H1 (cell line): ENCODE measurements around the gene TP73. TPM values are rescaled to one million over a fixed set of nuclear protein-coding genes. Genes with fewer than 3 reads are reported as not detected.

Experiments used
- CTCF ChIA-PET: fragments of 300-600 bp; sonication (Branson Sonifier 250); formaldehyde crosslinking; loops from one replicate; lab custom pipeline; 2021; ENCODE audit not compliant: partially characterized antibody; lab: Charles Lee
- POLR2A ChIA-PET: fragments of 300-600 bp; sonication (Branson Sonifier 250); formaldehyde crosslinking; loops from one replicate; lab custom pipeline; 2021; ENCODE audit warnings: inconsistent platforms; ENCODE audit not compliant: partially characterized antibody; lab: Charles Lee
- DNase-seq, 2 experiments: peaks; one replicate each; pipeline versions ENCODE4 v3.0.0 to v3.0.0-alpha.2; 2010 to 2022; ENCODE audit warnings: low spot score in 2 of 2, low read depth in 1 of 2, mixed read lengths in 1 of 2
- FAIRE-seq: peaks from 2 replicates; lab custom pipeline; 2011; peaks lifted over from hg19 to GRCh38; lab: Jason Lieb, UNC
- H2AFZ ChIP-seq: 2 replicates; pipeline ENCODE4 v1.8.1; 2012; ENCODE audit warnings: low read length, inconsistent platforms
- H2AK5ac ChIP-seq: 2 replicates; pipeline ENCODE4 v1.6.1; 2013; ENCODE audit warnings: low read depth, low read length
- H2BK120ac ChIP-seq: replicated peaks from 2 replicates; pipeline ENCODE3; 2013; ENCODE audit warnings: low read depth, low read length, inconsistent platforms
- H2BK12ac ChIP-seq: 2 replicates; pipeline ENCODE4 v1.6.1; 2013; ENCODE audit warnings: low read depth, low read length
- H2BK15ac ChIP-seq: 2 replicates; pipeline ENCODE4 v1.6.1; 2013; ENCODE audit warnings: low read length
- H2BK20ac ChIP-seq: 2 replicates; pipeline ENCODE4 v1.6.1; 2013; ENCODE audit warnings: low read length
- H2BK5ac ChIP-seq: 2 replicates; pipeline ENCODE4 v1.6.1; 2013; ENCODE audit warnings: low read depth, low read length
- H3K14ac ChIP-seq: 2 replicates; pipeline ENCODE4 v1.6.1; 2013; ENCODE audit warnings: inconsistent platforms; ENCODE audit not compliant: insufficient read length
- H3K18ac ChIP-seq: 2 replicates; pipeline ENCODE4 v1.6.1; 2013; ENCODE audit warnings: low read length; ENCODE audit errors: extremely low read depth
- H3K23ac ChIP-seq: 2 replicates; pipeline ENCODE4 v1.6.1; 2013; ENCODE audit warnings: inconsistent platforms; ENCODE audit not compliant: insufficient read length
- H3K23me2 ChIP-seq: 2 replicates; pipeline ENCODE4 v1.6.1; 2013; ENCODE audit warnings: low read depth, low read length
- H3K27ac ChIP-seq: 2 replicates; pipeline ENCODE4 v1.6.1; 2011; ENCODE audit warnings: low read depth, low read length, inconsistent platforms
- H3K27me3 ChIP-seq, 4 experiments: replicated peaks in 1 of 4; 1 replicate in 1 of 4; 2 replicates in 3 of 4; pipeline versions ENCODE4 v1.6.1 to v1.8.1; 2011 to 2013; ENCODE audit warnings: low read length in 3 of 4, mild to moderate bottlenecking in 3 of 4, inconsistent platforms in 2 of 4, mixed read lengths in 2 of 4, moderate library complexity in 1 of 4; ENCODE audit not compliant: control insufficient read depth in 3 of 4, insufficient read depth in 3 of 4; ENCODE audit errors: extremely low read depth in 1 of 4
- H3K36me3 ChIP-seq, 4 experiments: 2 replicates each; pipeline versions ENCODE4 v1.6.1 to v1.8.1; 2011 to 2013; ENCODE audit warnings: mild to moderate bottlenecking in 4 of 4, low read length in 3 of 4, moderate library complexity in 2 of 4, control low read depth in 1 of 4, inconsistent platforms in 1 of 4; ENCODE audit not compliant: insufficient read depth in 4 of 4, control insufficient read depth in 2 of 4
- H3K4ac ChIP-seq: replicated peaks from 2 replicates; pipeline ENCODE3; 2013; ENCODE audit warnings: low read length, low read depth, mixed read lengths, inconsistent platforms; ENCODE audit not compliant: insufficient read length
- H3K4me1 ChIP-seq, 4 experiments: replicated peaks in 1 of 4; 1 replicate in 1 of 4; 2 replicates in 3 of 4; pipeline versions ENCODE4 v1.6.1 to v1.8.1; 2011 to 2013; ENCODE audit warnings: low read length in 3 of 4, inconsistent platforms in 2 of 4, mixed read lengths in 1 of 4; ENCODE audit not compliant: insufficient read depth in 4 of 4, control insufficient read depth in 3 of 4
- H3K4me2 ChIP-seq, 2 experiments: 2 replicates each; pipeline versions ENCODE4 v1.6.1 to v1.8.1; 2011 to 2013; ENCODE audit warnings: low read depth in 2 of 2, low read length in 2 of 2, control low read depth in 1 of 2, inconsistent platforms in 1 of 2, mild to moderate bottlenecking in 1 of 2; ENCODE audit not compliant: insufficient read depth in 1 of 2
- H3K4me3 ChIP-seq, 4 experiments: fragments of 200-600, 300-600 bp in 1 of 4; sonication (generic), shearing (Covaris generic), sonication (Bioruptor Twin) in 1 of 4; 2 replicates each; pipeline versions ENCODE4 v1.5.1 to v1.8.1; 2011 to 2016; ENCODE audit warnings: low read length in 4 of 4, low read depth in 3 of 4, control low read depth in 2 of 4, inconsistent platforms in 2 of 4, mild to moderate bottlenecking in 2 of 4, mixed read lengths in 1 of 4, moderate library complexity in 1 of 4; ENCODE audit not compliant: insufficient read depth in 2 of 4; ENCODE audit errors: extremely low read depth in 1 of 4
- H3K56ac ChIP-seq: replicated peaks from 2 replicates; pipeline ENCODE3; 2013; ENCODE audit warnings: low read depth, mild to moderate bottlenecking, mixed read lengths, low read length, inconsistent platforms; ENCODE audit not compliant: insufficient read length
- H3K79me1 ChIP-seq: 2 replicates; pipeline ENCODE4 v1.6.1; 2013; ENCODE audit warnings: low read depth, low read length, control low read depth
- H3K79me2 ChIP-seq, 2 experiments: 2 replicates each; pipeline versions ENCODE4 v1.6.1 to v1.8.1; 2012 to 2013; ENCODE audit warnings: low read length in 2 of 2, mild to moderate bottlenecking in 2 of 2, inconsistent platforms in 1 of 2; ENCODE audit not compliant: insufficient read depth in 2 of 2, control insufficient read depth in 1 of 2
- H3K9ac ChIP-seq, 4 experiments: replicated peaks in 1 of 4; 1 replicate in 1 of 4; 2 replicates in 3 of 4; pipeline versions ENCODE4 v1.6.1 to v1.8.1; 2011 to 2013; ENCODE audit warnings: low read depth in 3 of 4, low read length in 3 of 4, control low read depth in 2 of 4, mild to moderate bottlenecking in 2 of 4, moderate library complexity in 2 of 4, inconsistent platforms in 1 of 4; ENCODE audit errors: extremely low read depth in 1 of 4
- H3K9me3 ChIP-seq, 2 experiments: 2 replicates each; pipeline versions ENCODE4 v1.6.1 to v1.8.1; 2012 to 2013; ENCODE audit warnings: mild to moderate bottlenecking in 2 of 2, moderate library complexity in 2 of 2, control low read depth in 1 of 2, inconsistent platforms in 1 of 2, low read depth in 1 of 2, low read length in 1 of 2, mixed read lengths in 1 of 2; ENCODE audit not compliant: insufficient read depth in 2 of 2
- H4K20me1 ChIP-seq, 2 experiments: replicated peaks in 1 of 2; 2 replicates each; pipeline versions ENCODE3 to v1.8.1; 2011 to 2013; ENCODE audit warnings: inconsistent platforms in 2 of 2, low read length in 2 of 2, mild to moderate bottlenecking in 1 of 2; ENCODE audit not compliant: insufficient read depth in 2 of 2, control insufficient read depth in 1 of 2
- H4K5ac ChIP-seq: 2 replicates; pipeline ENCODE4 v1.6.1; 2013; ENCODE audit warnings: low read length, low read depth, mixed read lengths, inconsistent platforms; ENCODE audit not compliant: insufficient read length
- H4K8ac ChIP-seq: 2 replicates; pipeline ENCODE4 v1.8.0; 2013; ENCODE audit warnings: mild to moderate bottlenecking, moderate library complexity, low read length, inconsistent platforms; ENCODE audit not compliant: insufficient read depth; ENCODE audit errors: extremely low read depth
- H4K91ac ChIP-seq: replicated peaks from 2 replicates; pipeline ENCODE3; 2013; ENCODE audit warnings: low read length, mixed read lengths, inconsistent platforms; ENCODE audit not compliant: insufficient read length
- BACH1 ChIP-seq: IDR thresholded peaks from 2 replicates; pipeline ENCODE4 v1.6.1; 2012; ENCODE audit warnings: low read length, improper control_type of control experiment
- CREB1 ChIP-seq: IDR thresholded peaks from 2 replicates; pipeline ENCODE4 v1.6.1; 2012; ENCODE audit warnings: inconsistent platforms
- GABPA ChIP-seq: IDR thresholded peaks from 2 replicates; pipeline ENCODE4 v1.6.1; 2011; ENCODE audit warnings: mild to moderate bottlenecking, low read length, moderate library complexity, borderline replicate concordance; ENCODE audit not compliant: insufficient read depth
- JUN ChIP-seq: IDR thresholded peaks from 2 replicates; pipeline ENCODE4 v1.6.1; 2011; ENCODE audit warnings: low read depth, mild to moderate bottlenecking, improper control_type of control experiment, low read length
- KDM1A ChIP-seq: fragments of 200-600, 300-600 bp; sonication (generic); IDR thresholded peaks from 2 replicates; pipeline ENCODE4 v1.7.1; 2016; ENCODE audit warnings: mild to moderate bottlenecking, low read length, borderline replicate concordance
- KDM5A ChIP-seq: fragments of 200-600 bp; IDR thresholded peaks from 2 replicates; pipeline ENCODE4 v1.7.1; 2012; ENCODE audit warnings: mild to moderate bottlenecking, low read length, inconsistent platforms, mixed read lengths
- NANOG ChIP-seq: IDR thresholded peaks from 2 replicates; pipeline ENCODE4 v1.6.1; 2011; ENCODE audit warnings: low read length, low read depth, mild to moderate bottlenecking, inconsistent platforms; ENCODE audit not compliant: insufficient read depth, poor library complexity, severe bottlenecking
- PHF8 ChIP-seq: fragments of 200-600 bp; sonication (generic); conservative IDR thresholded peaks from 2 replicates; pipeline ENCODE4 v1.7.1; 2012; ENCODE audit warnings: low read depth, mild to moderate bottlenecking, inconsistent platforms, low read length, moderate library complexity
- POLR2A ChIP-seq, 2 experiments: IDR thresholded peaks; 1 replicate in 1 of 2; 2 replicates in 1 of 2; pipeline ENCODE4 v1.6.1; 2011; ENCODE audit warnings: low read depth in 2 of 2, low read length in 2 of 2, mild to moderate bottlenecking in 2 of 2; ENCODE audit errors: control extremely low read depth in 1 of 2
- RFX5 ChIP-seq: IDR thresholded peaks from 2 replicates; pipeline ENCODE4 v1.6.1; 2011; ENCODE audit warnings: low read depth, low read length, improper control_type of control experiment, borderline replicate concordance
- RXRA ChIP-seq: IDR thresholded peaks from 2 replicates; pipeline ENCODE4 v1.6.1; 2011; ENCODE audit warnings: low read depth, mild to moderate bottlenecking, low read length, moderate library complexity; ENCODE audit not compliant: insufficient read depth
- SP1 ChIP-seq: IDR thresholded peaks from 2 replicates; pipeline ENCODE4 v1.6.1; 2011; ENCODE audit warnings: low read depth, low read length
- WGBS, 2 experiments: shearing (Covaris generic) in 1 of 2; methylation state at CpG; one replicate each; pipeline versions ENCODE4 v1.1.6 to v1.1.7; 2013 to 2015; ENCODE audit warnings: low lambda C conversion rate in 2 of 2, mixed read lengths in 2 of 2, inconsistent platforms in 1 of 2, low coverage in 1 of 2, missing lambda C conversion rate in 1 of 2; ENCODE audit not compliant: insufficient replicate concordance in 2 of 2, insufficient coverage in 1 of 2, insufficient read length in 1 of 2; ENCODE audit errors: extremely low coverage in 1 of 2, missing lambda C conversion rate in 1 of 2; 5-methylcytosine and 5-hydroxymethylcytosine counted together
- polyA plus RNA-seq, 7 experiments: library from polyadenylated mRNA; depleted of rRNA in 3 of 7; stranded (reverse) in 5 of 7; unstranded in 2 of 7; fragments of >200 nt in 5 of 7; fragments of 200-250 nt in 2 of 7; gene quantifications; 1 replicate in 5 of 7; 2 replicates in 1 of 7; 4 replicates in 1 of 7; pipeline versions ENCODE4 v1.2.1 to v1.2.3, GENCODE V29; 2011 to 2013; ENCODE audit warnings: missing spikeins in 2 of 7, mixed read lengths in 2 of 7
- total RNA-seq: library from RNA; stranded (reverse); fragmentation: NEBNext Ultra II Directional; extraction: Animal tissue kit (Norgen Biotek cat#: 25700); gene quantifications from 2 replicates; pipeline ENCODE4 v1.2.1, GENCODE V29; 2021
- TF ChIP-seq, protein P1 (sequence below): IDR thresholded peaks from 2 replicates; pipeline ENCODE4 v1.6.1; 2012; ENCODE audit warnings: inconsistent platforms

TP73 gene
- total and polyA plus RNA-seq, 2 of the 8 experiments (the other 6 are each of a cell fraction or from before 2014, with no cell fraction given): 2.6 to 3.1 TPM

DNA sequence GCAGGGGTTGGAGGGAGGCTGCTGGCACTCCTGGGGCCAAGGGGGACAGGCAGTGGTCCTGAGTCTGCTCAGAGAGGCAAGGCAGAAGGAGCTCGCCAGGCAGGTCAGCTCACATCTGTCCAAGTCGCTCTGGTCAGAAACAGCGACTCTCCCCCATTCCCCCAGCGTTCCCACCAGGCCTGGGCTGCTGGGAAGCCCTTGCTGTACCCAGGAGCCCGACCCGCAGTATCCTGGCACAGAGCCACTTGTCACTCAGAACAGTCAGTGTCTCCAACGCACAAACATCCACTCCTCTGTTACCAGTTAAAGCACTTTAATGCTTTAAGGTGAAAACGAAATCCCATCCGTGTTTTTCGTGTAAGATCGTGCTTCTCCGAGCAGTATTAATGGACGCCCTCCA, 83.4 kb downstream of the TP73 start:
- no peak overlapping the region for H2BK15ac ChIP-seq
- TF ChIP-seq PHF8: no peak
- no peak for TF ChIP-seq POLR2A (IDR thresholded peaks at IDR 0.05; ENCODE audit: control extremely low read depth in 1 of 2, low read depth in 2 of 2, low read length in 2 of 2)
- TF ChIP-seq JUN: no peak
- no peak for TF ChIP-seq SP1
- no peak for TF ChIP-seq BACH1
- TF ChIP-seq KDM1A: no peak
- TF ChIP-seq KDM5A: no peak
- TF ChIP-seq NANOG: no peak
- no peak for TF ChIP-seq RFX5
- no peak for TF ChIP-seq RXRA
- TF ChIP-seq, protein P1, sequence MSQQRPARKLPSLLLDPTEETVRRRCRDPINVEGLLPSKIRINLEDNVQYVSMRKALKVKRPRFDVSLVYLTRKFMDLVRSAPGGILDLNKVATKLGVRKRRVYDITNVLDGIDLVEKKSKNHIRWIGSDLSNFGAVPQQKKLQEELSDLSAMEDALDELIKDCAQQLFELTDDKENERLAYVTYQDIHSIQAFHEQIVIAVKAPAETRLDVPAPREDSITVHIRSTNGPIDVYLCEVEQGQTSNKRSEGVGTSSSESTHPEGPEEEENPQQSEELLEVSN: no peak
- no peak for TF ChIP-seq CREB1
- no peak for TF ChIP-seq GABPA
- H2BK12ac ChIP-seq: no peak overlapping the region
- no peak overlapping the region for H2BK20ac ChIP-seq
- POLR2A ChIA-PET: interaction anchor here (0.8 to 2.0 kb wide), 5 partner anchors 10 to 63 kb away, joined by 3 to 7 read pairs (median 4); no protein-coding TSS in a partner anchor
- no peak overlapping the region for H2BK5ac ChIP-seq
- H3K27me3 ChIP-seq: no peaks in the 10 kb centered on the region; a peak in 2 of 7 replicates
- no peak overlapping the region for H2AK5ac ChIP-seq
- H3K14ac ChIP-seq: no peak overlapping the region
- H3K23me2 ChIP-seq: no peaks in the 10 kb centered on the region; the same call in 1 of the 2 replicates
- H3K4ac ChIP-seq: no peak overlapping the region
- peaks cover 0 to 11% of the 10 kb centered on the region in 2 experiments for H4K20me1 ChIP-seq
- no peak overlapping the region for H3K9ac ChIP-seq
- CTCF ChIA-PET: interaction anchor here (0.6 to 3.6 kb wide), 4 partner anchors 11 to 121 kb away, joined by 3 to 17 read pairs (median 6); no protein-coding TSS in a partner anchor
- H3K79me1 ChIP-seq: no peaks in the 10 kb centered on the region; the same call in 1 of the 2 replicates
- DNase-seq: no peak
- no peak overlapping the region for H3K56ac ChIP-seq
- no peak overlapping the region for H3K27ac ChIP-seq
- no peak overlapping the region for H4K8ac ChIP-seq
- no peaks in the 10 kb centered on the region for H3K9me3 ChIP-seq
- no peak for FAIRE-seq
- H3K4me2 ChIP-seq: no peak overlapping the region
- H3K36me3 ChIP-seq: peaks cover 10 to 38% (median 29%) of the 10 kb centered on the region in 4 experiments; a peak in 7 of 8 replicates
- peaks cover 0 to 19% (median 13%) of the 10 kb centered on the region in 4 experiments; a peak in 5 of 7 replicates for H3K4me1 ChIP-seq
- H3K23ac ChIP-seq: no peak overlapping the region
- H4K91ac ChIP-seq: no peak overlapping the region
- H3K79me2 ChIP-seq: no peaks in the 10 kb centered on the region
- H3K4me3 ChIP-seq: no peak overlapping the region
- no peak overlapping the region for H4K5ac ChIP-seq
- H2BK120ac ChIP-seq: no peak overlapping the region
- no peak overlapping the region for H2AFZ ChIP-seq
- no peak overlapping the region for H3K18ac ChIP-seq
- WGBS, 2 experiments: 92% methylated on average over 13 of the region's 13 CpGs; no CpG with 5 or more reads in 1 of the 2 experiments
